ENCODE measurements around the gene DEFB108B.
"Not testable (repeated sequence)": the region's sequence is repeated elsewhere in the genome, so short reads cannot be mapped to it uniquely, and the experiment has no call there.

DNA sequence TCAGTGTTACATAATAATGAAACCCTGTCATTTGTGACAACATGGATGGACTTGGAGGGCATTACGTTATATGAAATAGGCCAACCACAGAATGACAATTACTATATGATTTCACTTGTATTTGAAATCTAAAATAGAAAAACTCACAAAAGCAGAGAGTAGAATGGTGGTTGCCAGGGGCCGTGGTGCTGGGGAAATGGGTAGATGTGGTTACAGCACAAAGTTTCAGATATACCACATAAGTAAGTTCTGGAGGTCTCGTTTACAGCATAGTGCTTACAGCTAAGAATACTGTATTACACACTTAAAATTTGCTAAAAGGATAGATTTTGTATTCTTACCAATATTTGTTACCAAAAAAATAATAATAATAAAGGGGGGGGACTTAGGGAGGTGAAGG lies 3.3 kb upstream of the DEFB108B start:
- TF ChIP-seq POLR2A (IDR thresholded peaks at IDR 0.05; ENCODE audit: low read depth, low read length); TAF1 (IDR thresholded peaks at IDR 0.05; ENCODE audit: borderline replicate concordance, low read depth, low read length): not testable (repeated sequence)

All from GM12892 (cell line).